ENCODE measurements around the gene GALR3.

- TF ChIP-seq CEBPB (IDR thresholded peaks at IDR 0.05) (no peak), NFIC (IDR thresholded peaks at IDR 0.05) (no peak)
Measured at GRCh38 chr22:37815593-37815992, 7.6 kb upstream of the GALR3 start.
